Measurements from ENCODE around the gene JPH2.

DNA sequence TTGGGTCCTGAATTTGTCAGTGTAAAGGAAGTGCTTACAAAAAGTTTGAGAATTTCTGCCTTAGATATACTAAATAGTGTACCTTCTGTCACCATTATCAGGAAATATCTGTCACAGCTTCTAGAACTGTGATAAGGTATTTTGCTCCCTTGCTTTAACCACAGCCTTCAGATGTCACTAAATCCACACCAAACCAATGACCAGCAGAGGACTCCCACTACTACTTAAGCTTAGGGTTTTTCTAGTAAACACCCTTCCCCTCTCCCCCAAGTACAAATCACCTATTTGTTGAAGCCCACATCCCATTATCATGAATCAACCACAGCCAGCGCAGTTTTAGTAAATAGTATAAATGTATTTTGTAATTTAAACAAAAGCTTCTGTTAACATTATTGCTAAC lies 8.6 kb upstream of the JPH2 start:
- no peak for TF ChIP-seq STAT3 (IDR thresholded peaks at IDR 0.05; ENCODE audit: low read depth, low read length)
- TF ChIP-seq, protein P1, sequence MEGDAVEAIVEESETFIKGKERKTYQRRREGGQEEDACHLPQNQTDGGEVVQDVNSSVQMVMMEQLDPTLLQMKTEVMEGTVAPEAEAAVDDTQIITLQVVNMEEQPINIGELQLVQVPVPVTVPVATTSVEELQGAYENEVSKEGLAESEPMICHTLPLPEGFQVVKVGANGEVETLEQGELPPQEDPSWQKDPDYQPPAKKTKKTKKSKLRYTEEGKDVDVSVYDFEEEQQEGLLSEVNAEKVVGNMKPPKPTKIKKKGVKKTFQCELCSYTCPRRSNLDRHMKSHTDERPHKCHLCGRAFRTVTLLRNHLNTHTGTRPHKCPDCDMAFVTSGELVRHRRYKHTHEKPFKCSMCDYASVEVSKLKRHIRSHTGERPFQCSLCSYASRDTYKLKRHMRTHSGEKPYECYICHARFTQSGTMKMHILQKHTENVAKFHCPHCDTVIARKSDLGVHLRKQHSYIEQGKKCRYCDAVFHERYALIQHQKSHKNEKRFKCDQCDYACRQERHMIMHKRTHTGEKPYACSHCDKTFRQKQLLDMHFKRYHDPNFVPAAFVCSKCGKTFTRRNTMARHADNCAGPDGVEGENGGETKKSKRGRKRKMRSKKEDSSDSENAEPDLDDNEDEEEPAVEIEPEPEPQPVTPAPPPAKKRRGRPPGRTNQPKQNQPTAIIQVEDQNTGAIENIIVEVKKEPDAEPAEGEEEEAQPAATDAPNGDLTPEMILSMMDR (IDR thresholded peaks at IDR 0.05 in 2 of 3, conservative IDR thresholded peaks at IDR 0.05 in 1 of 3; ENCODE audit: control insufficient read depth in 2 of 3, extremely low read depth in 1 of 3, insufficient read depth in 1 of 3, low read depth in 3 of 3, low read length in 3 of 3), result no peak

Measured in GM12878 (cell line).